GM23338 (cell line): Measurements from ENCODE around the gene SPAG16. TPM values are rescaled to one million over a fixed set of nuclear protein-coding genes. Genes with fewer than 3 reads are reported as not detected.

Experiments used
- ATAC-seq: fragments of 200-7000 bp; cut with Tn5 transposase; 3 replicates; pipeline ENCODE4 v1.9.1; 2020
- DNase-seq: peaks from one replicate; pipeline ENCODE4 v3.0.0-alpha.2; 2015; ENCODE audit warnings: low spot score
- H2AFZ ChIP-seq: fragments of 200-600 bp; sonication (generic); 2 replicates; pipeline ENCODE4 v1.8.0; 2016; ENCODE audit warnings: antibody characterized with exemption, mild to moderate bottlenecking, moderate library complexity
- H3F3A ChIP-seq: fragments of 200-600 bp; sonication (generic); replicated peaks from 2 replicates; pipeline ENCODE4 v1.8.0; 2017; ENCODE audit warnings: antibody characterized with exemption, mixed run types, low read depth
- H3K27ac ChIP-seq: fragments of 200-600 bp; sonication (generic); 2 replicates; pipeline ENCODE4 v1.6.1; 2016; ENCODE audit warnings: low read depth
- H3K27me3 ChIP-seq: fragments of 200-600 bp; sonication (generic); 2 replicates; pipeline ENCODE4 v1.8.0; 2016; ENCODE audit warnings: mild to moderate bottlenecking, mixed run types, moderate library complexity; ENCODE audit not compliant: insufficient read depth
- H3K36me3 ChIP-seq: fragments of 200-600 bp; sonication (generic); 2 replicates; pipeline ENCODE4 v1.8.0; 2016; ENCODE audit warnings: mild to moderate bottlenecking; ENCODE audit not compliant: insufficient read depth
- H3K4me1 ChIP-seq: fragments of 200-600 bp; sonication (generic); 2 replicates; pipeline ENCODE4 v1.8.0; 2016; ENCODE audit warnings: mild to moderate bottlenecking, moderate library complexity; ENCODE audit not compliant: insufficient read depth
- H3K4me2 ChIP-seq: fragments of 200-600 bp; sonication (generic); 2 replicates; pipeline ENCODE4 v1.7.1; 2017; ENCODE audit warnings: mixed run types
- H3K4me3 ChIP-seq: fragments of 200-600 bp; sonication (generic); 2 replicates; pipeline ENCODE4 v1.6.1; 2016; ENCODE audit warnings: mixed run types
- H3K79me2 ChIP-seq: fragments of 200-600 bp; sonication (generic); replicated peaks from 2 replicates; pipeline ENCODE4 v1.8.0; 2017; ENCODE audit warnings: mild to moderate bottlenecking; ENCODE audit not compliant: insufficient read depth
- H3K9me2 ChIP-seq: fragments of 200-600 bp; sonication (generic); 2 replicates; pipeline ENCODE4 v1.8.0; 2017; ENCODE audit not compliant: insufficient read depth
- H4K20me1 ChIP-seq: fragments of 200-600 bp; sonication (generic); replicated peaks from 2 replicates; pipeline ENCODE4 v1.8.0; 2017; ENCODE audit warnings: mild to moderate bottlenecking; ENCODE audit not compliant: insufficient read depth
- H3K27ac Mint-ChIP-seq: 2 replicates; pipeline ENCODE4 v1.8.0; 2020; ENCODE audit warnings: inconsistent platforms, mild to moderate bottlenecking, moderate library complexity, mixed read lengths
- H3K27me3 Mint-ChIP-seq: 3 replicates; pipeline ENCODE4 v1.8.0; 2022; ENCODE audit warnings: low read depth, mild to moderate bottlenecking, moderate library complexity, mixed read lengths, inconsistent platforms; ENCODE audit not compliant: insufficient read depth, poor library complexity
- H3K36me3 Mint-ChIP-seq: 3 replicates; pipeline ENCODE4 v1.8.0; 2021; ENCODE audit warnings: low read depth, mild to moderate bottlenecking, inconsistent platforms, moderate library complexity, mixed read lengths
- H3K4me1 Mint-ChIP-seq: 3 replicates; pipeline ENCODE4 v1.8.0; 2020; ENCODE audit warnings: mild to moderate bottlenecking, inconsistent platforms, mixed read lengths
- H3K4me3 Mint-ChIP-seq: 3 replicates; pipeline ENCODE4 v1.8.0; 2021; ENCODE audit warnings: moderate library complexity, mild to moderate bottlenecking, inconsistent platforms, mixed read lengths
- H3K9me3 Mint-ChIP-seq: 3 replicates; pipeline ENCODE4 v1.8.0; 2020; ENCODE audit warnings: moderate library complexity, mild to moderate bottlenecking, inconsistent platforms, mixed read lengths
- CREB1 ChIP-seq: fragments of 250-450 bp; sonication (Bioruptor Pico); IDR thresholded peaks from 2 replicates; pipeline ENCODE4 v1.5.0; 2020; ENCODE audit warnings: low read depth, mild to moderate bottlenecking, moderate library complexity
- CTCF ChIP-seq, 2 experiments: fragments of 200-600 bp in 1 of 2; sonication (generic) in 1 of 2; conservative IDR thresholded peaks; 2 replicates each; pipeline versions ENCODE4 v1.5.1 to v1.6.1; 2016 to 2017; ENCODE audit warnings: antibody characterized with exemption in 2 of 2, low read depth in 2 of 2, mild to moderate bottlenecking in 2 of 2, moderate library complexity in 1 of 2
- EZH2 ChIP-seq: fragments of 200-600 bp; sonication (generic); IDR thresholded peaks from one replicate; pipeline ENCODE4 v1.8.0; 2017; ENCODE audit warnings: antibody characterized with exemption, mild to moderate bottlenecking, low read depth; ENCODE audit not compliant: unreplicated experiment
- EZH2phosphoT487 ChIP-seq: fragments of 200-600 bp; sonication (generic); IDR thresholded peaks from one replicate; pipeline ENCODE4 v1.8.1; 2018; ENCODE audit warnings: antibody characterized with exemption; ENCODE audit not compliant: unreplicated experiment
- JUNB ChIP-seq: IDR thresholded peaks from one replicate; pipeline ENCODE4 v1.6.1; 2016; ENCODE audit warnings: antibody characterized with exemption; ENCODE audit not compliant: unreplicated experiment
- NANOG ChIP-seq: IDR thresholded peaks from 2 replicates; pipeline ENCODE4 v1.6.1; 2016; ENCODE audit warnings: antibody characterized with exemption, borderline replicate concordance
- ZNF331 ChIP-seq: fragments of 250-450 bp; sonication (Bioruptor Pico); IDR thresholded peaks from 2 replicates; pipeline ENCODE4 v1.5.0; 2020; ENCODE audit warnings: low read depth, mild to moderate bottlenecking, moderate library complexity
- ZNF462 ChIP-seq: fragments of 250-450 bp; sonication (Bioruptor Pico); IDR thresholded peaks from 2 replicates; pipeline ENCODE4 v1.5.0; 2020; ENCODE audit warnings: mild to moderate bottlenecking, moderate library complexity
- polyA plus RNA-seq: library from polyadenylated mRNA; unstranded; fragments of >200 nt; fragmentation: Nextera tagmentation; extraction: Ambion mirVana; gene quantifications from 2 replicates; pipeline ENCODE4 v1.2.1, GENCODE V29; 2016
- total RNA-seq: library from RNA; depleted of rRNA; stranded (reverse); fragments of >200 nt; shearing (Covaris generic); gene quantifications from 2 replicates; pipeline ENCODE4 v1.2.3, GENCODE V29; 2014
- TF ChIP-seq, protein P1 (sequence below): IDR thresholded peaks from 2 replicates; pipeline ENCODE4 v1.6.1; 2016; ENCODE audit warnings: antibody characterized with exemption

The SPAG16 gene
- total and polyA plus RNA-seq, 2 experiments from 2014 or later = 19.7 to 47.8 TPM

GRCh38 chr2:213640738-213641425, 356.6 kb downstream of the SPAG16 start (continued):
- no peak for TF ChIP-seq ZNF462 (CRISPR knock-in tag)
- no peak for TF ChIP-seq JUNB
- TF ChIP-seq, protein P1, sequence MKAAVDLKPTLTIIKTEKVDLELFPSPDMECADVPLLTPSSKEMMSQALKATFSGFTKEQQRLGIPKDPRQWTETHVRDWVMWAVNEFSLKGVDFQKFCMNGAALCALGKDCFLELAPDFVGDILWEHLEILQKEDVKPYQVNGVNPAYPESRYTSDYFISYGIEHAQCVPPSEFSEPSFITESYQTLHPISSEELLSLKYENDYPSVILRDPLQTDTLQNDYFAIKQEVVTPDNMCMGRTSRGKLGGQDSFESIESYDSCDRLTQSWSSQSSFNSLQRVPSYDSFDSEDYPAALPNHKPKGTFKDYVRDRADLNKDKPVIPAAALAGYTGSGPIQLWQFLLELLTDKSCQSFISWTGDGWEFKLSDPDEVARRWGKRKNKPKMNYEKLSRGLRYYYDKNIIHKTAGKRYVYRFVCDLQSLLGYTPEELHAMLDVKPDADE = no peak
- no peak for TF ChIP-seq EZH2

- Histone ChIP-seq H3K4me1 (no peaks in the 10 kb centered on the region), H3K36me3 (no peaks in the 10 kb centered on the region), H3F3A (no peaks in the 10 kb centered on the region), H4K20me1 (no peaks in the 10 kb centered on the region), H3K4me2 (no peak overlapping the region), H2AFZ (no peak overlapping the region), H3K79me2 (no peaks in the 10 kb centered on the region), H3K27me3 (no peaks in the 10 kb centered on the region), H3K27ac (no peak overlapping the region), H3K4me3 (no peak overlapping the region), H3K9me2 (peaks cover 7% of the 10 kb centered on the region; the same call in 1 of the 2 replicates)
- Mint-ChIP-seq H3K4me3 (no peak overlapping the region), H3K27me3 (peaks cover 2% of the 10 kb centered on the region), H3K36me3 (no peaks in the 10 kb centered on the region), H3K4me1 (peaks cover 4% of the 10 kb centered on the region; the same call in 1 of the 3 replicates), H3K27ac (no peak overlapping the region), H3K9me3 (peaks cover 5% of the 10 kb centered on the region)
- no peak for ATAC-seq
- no peak for DNase-seq
- TF ChIP-seq JUNB (no peak), CREB1 (CRISPR knock-in tag) (no peak), EZH2 (no peak), NANOG (no peak), EZH2phosphoT487 (no peak), CTCF (conservative IDR thresholded peaks at IDR 0.05; ENCODE audit: low read depth in 2 of 2) (no peak), ZNF331 (CRISPR knock-in tag) (no peak)
Observed at GRCh38 chr2:213644926-213645325, 360.7 kb downstream of the SPAG16 start.
